Activated B cell treated with CpG ODN at 0.5 μM for 24 hours (primary cell): ENCODE results near the gene GALNT10. TPM values are rescaled to one million over a fixed set of nuclear protein-coding genes. Genes with fewer than 3 reads are reported as not detected.

Experiments used
- ATAC-seq: fragments of 200-7000 bp; cut with Tn5 transposase; one replicate; pipeline ENCODE4 v1.10.0; 2021; ENCODE audit warnings: low read depth, mild to moderate bottlenecking, moderate library complexity
- CTCF ChIA-PET: fragments of 350-600 bp; sonication (Branson Sonifier 250); formaldehyde crosslinking; loops from one replicate; lab custom pipeline; 2021; ENCODE audit warnings: antibody characterized with exemption; lab: Charles Lee
- POLR2A ChIA-PET: fragments of 350-600 bp; sonication (Branson Sonifier 250); formaldehyde crosslinking; loops from one replicate; lab custom pipeline; 2021; ENCODE audit warnings: antibody characterized with exemption; lab: Charles Lee
- DNase-seq: peaks from one replicate; pipeline ENCODE4 v3.0.0; 2022
- H3K27ac Mint-ChIP-seq: one replicate; pipeline ENCODE4 v1.8.0; 2020; ENCODE audit warnings: mixed read lengths
- H3K27me3 Mint-ChIP-seq: one replicate; pipeline ENCODE4 v1.8.0; 2021; ENCODE audit warnings: mixed read lengths
- H3K36me3 Mint-ChIP-seq: one replicate; pipeline ENCODE4 v1.8.0; 2021; ENCODE audit warnings: low read depth, mixed read lengths
- H3K4me1 Mint-ChIP-seq: one replicate; pipeline ENCODE4 v1.8.0; 2021; ENCODE audit warnings: mixed read lengths
- H3K4me3 Mint-ChIP-seq: one replicate; pipeline ENCODE4 v1.8.0; 2020; ENCODE audit warnings: mild to moderate bottlenecking, mixed read lengths
- H3K9me3 Mint-ChIP-seq: one replicate; pipeline ENCODE4 v1.8.0; 2020; ENCODE audit warnings: mixed read lengths
- CTCF ChIP-seq: fragments of 200-600 bp; IDR thresholded peaks from one replicate; pipeline ENCODE4 v1.8.0; 2022; ENCODE audit warnings: antibody characterized with exemption, mild to moderate bottlenecking
- intact Hi-C: fragments of 100-400 bp; cut with micrococcal nuclease; formaldehyde crosslinking; loops from one replicate; pipeline ENCODE4 v1.15.1; 2024
- total RNA-seq: library from RNA; stranded (reverse); gene quantifications from 2 replicates; pipeline ENCODE4 v1.2.3, GENCODE V29; 2022

The GALNT10 gene
- total RNA-seq, 1 donor from 2014 or later: 41.5 TPM

- peaks cover 59% of the 10 kb centered on the region for H3K36me3 Mint-ChIP-seq
- no peak overlapping the region for H3K4me3 Mint-ChIP-seq
- H3K9me3 Mint-ChIP-seq: no peaks in the 10 kb centered on the region
- intact Hi-C loops: no loop called here
- DNase-seq (no peak), ATAC-seq (no peak)
- no peak overlapping the region for H3K27ac Mint-ChIP-seq
- TF ChIP-seq CTCF: no peak
- CTCF ChIA-PET: no interaction called here
- H3K4me1 Mint-ChIP-seq: peaks cover 29% of the 10 kb centered on the region
- H3K27me3 Mint-ChIP-seq: no peaks in the 10 kb centered on the region
- POLR2A ChIA-PET: no interaction called here
Observed at GRCh38 chr5:154451957-154452356, 261.4 kb downstream of the GALNT10 start.

GRCh38 chr5:154455585-154455984, 265.1 kb downstream of the GALNT10 start:
- Mint-ChIP-seq H3K27me3 (no peaks in the 10 kb centered on the region), H3K36me3 (peaks cover 83% of the 10 kb centered on the region), H3K27ac (no peak overlapping the region), H3K4me3 (no peak overlapping the region), H3K4me1 (peaks cover under 1% of the 10 kb centered on the region), H3K9me3 (no peaks in the 10 kb centered on the region)
- POLR2A ChIA-PET: no interaction called here
- ATAC-seq (no peak), DNase-seq (no peak)
- intact Hi-C loops: no loop called here
- CTCF ChIA-PET: no interaction called here
- TF ChIP-seq CTCF: no peak

- TF ChIP-seq CTCF: no peak
- Mint-ChIP-seq H3K36me3 (peaks cover 73% of the 10 kb centered on the region), H3K27me3 (no peaks in the 10 kb centered on the region), H3K4me1 (peaks cover 5% of the 10 kb centered on the region), H3K9me3 (no peaks in the 10 kb centered on the region), H3K4me3 (no peak overlapping the region), H3K27ac (no peak overlapping the region)
- intact Hi-C loops: no loop called here
- ChIA-PET CTCF (interaction anchor here (1.3 kb wide), 1 partner anchor 10 kb away, joined by 3 read pairs; no protein-coding TSS in a partner anchor), POLR2A (no interaction called here)
- DNase-seq (no peak), ATAC-seq (no peak)
Observed at GRCh38 chr5:154456540-154456939, 266.0 kb downstream of the GALNT10 start.

- POLR2A ChIA-PET: no interaction called here
- no peak for TF ChIP-seq CTCF
- no peak overlapping the region for H3K4me3 Mint-ChIP-seq
- intact Hi-C loops: no loop called here
- H3K27ac Mint-ChIP-seq: no peak overlapping the region
- CTCF ChIA-PET: no interaction called here
- peaks cover 5% of the 10 kb centered on the region for H3K4me1 Mint-ChIP-seq
- no peaks in the 10 kb centered on the region for H3K9me3 Mint-ChIP-seq
- H3K36me3 Mint-ChIP-seq: peaks cover 50% of the 10 kb centered on the region
- ATAC-seq (no peak), DNase-seq (no peak)
- no peaks in the 10 kb centered on the region for H3K27me3 Mint-ChIP-seq
Observed at GRCh38 chr5:154459015-154459414, 268.5 kb downstream of the GALNT10 start.

- no peak for TF ChIP-seq CTCF
- Mint-ChIP-seq H3K9me3 (no peaks in the 10 kb centered on the region), H3K4me1 (peaks cover 5% of the 10 kb centered on the region), H3K27me3 (no peaks in the 10 kb centered on the region), H3K27ac (no peak overlapping the region), H3K36me3 (peaks cover 46% of the 10 kb centered on the region), H3K4me3 (no peak overlapping the region)
- intact Hi-C loops: no loop called here
- ChIA-PET CTCF (no interaction called here), POLR2A (no interaction called here)
- ATAC-seq (no peak), DNase-seq (no peak)
Observed at GRCh38 chr5:154460172-154460571, 269.6 kb downstream of the GALNT10 start.
